ENCODE results near the gene RASD2. TPM values are rescaled to one million over a fixed set of nuclear protein-coding genes. Genes with fewer than 3 reads are reported as not detected.

Gene RASD2
- total RNA-seq, 1 donor from 2014 or later: 3.6 TPM

DNA sequence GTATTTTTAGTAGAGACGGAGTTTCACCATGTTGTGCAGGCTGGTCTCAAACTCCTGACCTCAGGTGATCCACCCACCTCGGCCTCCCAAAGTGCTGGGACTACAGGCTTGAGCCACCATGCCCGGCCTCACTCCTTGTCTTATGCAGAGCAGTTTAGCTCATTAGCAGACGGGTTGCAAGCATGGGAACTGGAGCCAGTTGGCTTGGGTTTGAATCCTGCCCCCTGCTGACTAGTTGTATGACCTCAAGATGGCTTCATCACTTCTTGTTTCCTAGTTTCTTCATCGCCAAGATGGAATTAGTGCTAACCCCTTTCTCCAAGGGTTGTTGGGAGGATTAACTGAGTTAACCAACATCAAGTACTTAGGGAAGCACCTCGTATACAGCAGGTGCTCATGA lies 23.4 kb upstream of the RASD2 start:
- intact Hi-C loops (cut with DNase I): no loop called here
- H3K4me3 ChIP-seq: no peak overlapping the region

DNA sequence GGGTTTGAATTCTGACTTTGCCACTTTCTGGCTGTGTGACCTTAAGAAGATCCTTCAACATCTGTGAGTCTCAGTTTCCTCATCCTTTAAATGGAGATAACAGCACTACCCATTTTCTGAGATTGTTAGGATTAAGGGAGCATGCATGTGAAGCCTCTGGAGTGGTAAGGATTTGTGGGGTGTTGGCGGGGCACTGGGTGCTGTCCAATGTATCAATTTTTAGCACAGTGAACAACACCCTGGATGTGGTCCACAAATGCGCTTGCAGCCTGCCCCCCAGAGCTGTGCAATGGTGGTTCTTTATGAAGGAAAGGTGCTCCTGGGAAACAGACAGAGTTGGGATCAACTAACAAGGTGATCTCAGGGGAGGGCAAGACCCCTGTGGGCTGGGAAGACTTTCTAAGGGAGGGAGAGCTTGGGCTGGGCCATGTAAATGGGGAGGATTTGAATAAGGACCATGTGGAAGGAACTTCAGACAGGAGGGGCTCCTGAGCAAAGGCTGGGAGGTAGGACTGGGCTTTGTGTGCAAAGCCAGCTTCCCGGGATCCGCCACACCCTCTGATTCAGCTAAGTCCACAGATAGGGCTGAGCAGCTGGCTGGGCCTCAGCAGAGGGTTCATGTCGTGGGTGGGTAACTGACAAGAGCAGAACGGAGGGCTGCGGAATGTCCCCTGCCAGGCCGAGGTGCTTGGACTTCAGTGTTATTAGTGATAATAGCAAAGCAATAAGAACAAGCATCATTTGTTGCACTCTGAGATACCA lies 22.7 kb upstream of the RASD2 start:
- H3K4me3 ChIP-seq: no peak overlapping the region
- H3K27ac ChIP-seq: no peak overlapping the region
- ATAC-seq (peak in 1 of 2 donors; percentile 17), DNase-seq (no peak)
- no peaks in the 10 kb centered on the region for H3K36me3 ChIP-seq
- H3K4me1 ChIP-seq: no peaks in the 10 kb centered on the region
- H3K27me3 ChIP-seq (ENCODE audit: low read depth): peaks cover 12% of the 10 kb centered on the region
- no peaks in the 10 kb centered on the region for H3K9me3 ChIP-seq
- intact Hi-C loops (cut with DNase I): no loop called here
- TF ChIP-seq, protein P1, sequence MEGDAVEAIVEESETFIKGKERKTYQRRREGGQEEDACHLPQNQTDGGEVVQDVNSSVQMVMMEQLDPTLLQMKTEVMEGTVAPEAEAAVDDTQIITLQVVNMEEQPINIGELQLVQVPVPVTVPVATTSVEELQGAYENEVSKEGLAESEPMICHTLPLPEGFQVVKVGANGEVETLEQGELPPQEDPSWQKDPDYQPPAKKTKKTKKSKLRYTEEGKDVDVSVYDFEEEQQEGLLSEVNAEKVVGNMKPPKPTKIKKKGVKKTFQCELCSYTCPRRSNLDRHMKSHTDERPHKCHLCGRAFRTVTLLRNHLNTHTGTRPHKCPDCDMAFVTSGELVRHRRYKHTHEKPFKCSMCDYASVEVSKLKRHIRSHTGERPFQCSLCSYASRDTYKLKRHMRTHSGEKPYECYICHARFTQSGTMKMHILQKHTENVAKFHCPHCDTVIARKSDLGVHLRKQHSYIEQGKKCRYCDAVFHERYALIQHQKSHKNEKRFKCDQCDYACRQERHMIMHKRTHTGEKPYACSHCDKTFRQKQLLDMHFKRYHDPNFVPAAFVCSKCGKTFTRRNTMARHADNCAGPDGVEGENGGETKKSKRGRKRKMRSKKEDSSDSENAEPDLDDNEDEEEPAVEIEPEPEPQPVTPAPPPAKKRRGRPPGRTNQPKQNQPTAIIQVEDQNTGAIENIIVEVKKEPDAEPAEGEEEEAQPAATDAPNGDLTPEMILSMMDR (IDR thresholded peaks at IDR 0.05): no peak

More for the DNA sequence above, 23.4 kb upstream of the RASD2 start:
- Histone ChIP-seq H3K27me3 (ENCODE audit: low read depth) (peaks cover 12% of the 10 kb centered on the region), H3K4me1 (no peaks in the 10 kb centered on the region), H3K36me3 (no peaks in the 10 kb centered on the region), H3K27ac (no peak overlapping the region), H3K9me3 (no peaks in the 10 kb centered on the region)
- ATAC-seq (no peak), DNase-seq (no peak)
- TF ChIP-seq, protein P1 (IDR thresholded peaks at IDR 0.05): no peak

DNA sequence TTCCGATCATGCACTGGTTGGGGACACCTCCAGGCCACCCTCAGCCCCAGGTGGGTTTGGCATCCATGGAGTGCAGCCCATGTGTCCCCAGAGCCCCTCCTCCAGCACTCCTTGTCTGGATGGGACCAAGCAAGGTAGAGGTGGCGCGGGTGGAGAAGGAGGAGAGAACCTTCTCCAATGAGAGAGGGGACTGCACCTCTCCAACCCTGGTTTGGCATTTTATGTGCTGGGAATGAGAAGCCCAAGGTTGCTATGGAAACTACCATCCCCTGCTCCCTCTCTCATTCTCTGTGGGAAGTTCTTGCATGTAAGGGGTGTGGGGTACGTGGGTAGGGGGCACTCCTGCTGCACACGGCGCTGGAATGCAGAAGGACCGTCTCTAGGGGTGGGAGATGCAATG lies 21.8 kb upstream of the RASD2 start:
- no peak for ATAC-seq
- intact Hi-C loops (cut with DNase I): no loop called here

DNA sequence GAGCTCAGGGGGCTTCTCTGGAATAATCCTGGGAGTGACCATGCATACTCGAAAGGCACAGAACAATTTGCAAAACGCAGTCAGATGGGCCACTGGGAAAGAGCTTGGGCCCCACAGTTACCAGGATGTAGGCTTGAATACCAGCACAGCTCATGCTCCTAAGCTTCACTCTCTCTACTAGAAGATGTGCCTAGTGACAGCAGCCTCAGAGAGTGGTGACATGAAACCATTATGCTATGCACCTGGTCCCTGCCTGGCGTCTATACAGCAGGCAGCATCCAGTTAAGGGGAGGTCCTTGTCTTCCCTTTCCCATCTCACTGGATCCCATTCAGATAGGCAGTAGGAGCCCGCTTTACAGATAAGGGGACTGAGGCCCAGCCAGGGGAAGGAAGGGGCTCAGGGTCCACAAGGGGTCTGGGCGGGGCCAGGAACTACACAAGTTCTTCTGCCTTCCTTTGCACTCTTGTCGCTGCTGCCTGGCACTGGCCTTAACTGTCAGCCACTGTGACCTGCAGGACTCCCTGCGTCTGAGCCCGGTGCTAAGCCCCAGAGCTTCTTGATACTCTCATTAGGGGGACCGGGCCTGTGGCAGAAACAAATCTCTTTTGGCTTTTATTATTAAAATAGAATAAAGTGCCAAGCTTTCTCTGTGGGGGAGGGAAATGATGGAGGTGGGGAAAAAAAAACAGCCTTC lies 21.2 kb upstream of the RASD2 start:
- H3K4me1 ChIP-seq: no peaks in the 10 kb centered on the region
- no peak overlapping the region for H3K4me3 ChIP-seq
- H3K9me3 ChIP-seq: no peaks in the 10 kb centered on the region
- no peaks in the 10 kb centered on the region for H3K36me3 ChIP-seq
- intact Hi-C loops (cut with DNase I): no loop called here
- peaks cover 12% of the 10 kb centered on the region for H3K27me3 ChIP-seq (ENCODE audit: low read depth)
- no peak overlapping the region for H3K27ac ChIP-seq
- TF ChIP-seq, protein P1 (IDR thresholded peaks at IDR 0.05): no peak
- ATAC-seq: no peak
- no peak for DNase-seq

More for the DNA sequence above, 21.8 kb upstream of the RASD2 start:
- H3K27me3 ChIP-seq (ENCODE audit: low read depth): peaks cover 12% of the 10 kb centered on the region
- H3K27ac ChIP-seq: no peak overlapping the region
- no peak for DNase-seq
- H3K4me1 ChIP-seq: no peaks in the 10 kb centered on the region
- TF ChIP-seq, protein P1 (IDR thresholded peaks at IDR 0.05): no peak
- H3K4me3 ChIP-seq: no peak overlapping the region
- no peaks in the 10 kb centered on the region for H3K9me3 ChIP-seq
- H3K36me3 ChIP-seq: no peaks in the 10 kb centered on the region

DNA sequence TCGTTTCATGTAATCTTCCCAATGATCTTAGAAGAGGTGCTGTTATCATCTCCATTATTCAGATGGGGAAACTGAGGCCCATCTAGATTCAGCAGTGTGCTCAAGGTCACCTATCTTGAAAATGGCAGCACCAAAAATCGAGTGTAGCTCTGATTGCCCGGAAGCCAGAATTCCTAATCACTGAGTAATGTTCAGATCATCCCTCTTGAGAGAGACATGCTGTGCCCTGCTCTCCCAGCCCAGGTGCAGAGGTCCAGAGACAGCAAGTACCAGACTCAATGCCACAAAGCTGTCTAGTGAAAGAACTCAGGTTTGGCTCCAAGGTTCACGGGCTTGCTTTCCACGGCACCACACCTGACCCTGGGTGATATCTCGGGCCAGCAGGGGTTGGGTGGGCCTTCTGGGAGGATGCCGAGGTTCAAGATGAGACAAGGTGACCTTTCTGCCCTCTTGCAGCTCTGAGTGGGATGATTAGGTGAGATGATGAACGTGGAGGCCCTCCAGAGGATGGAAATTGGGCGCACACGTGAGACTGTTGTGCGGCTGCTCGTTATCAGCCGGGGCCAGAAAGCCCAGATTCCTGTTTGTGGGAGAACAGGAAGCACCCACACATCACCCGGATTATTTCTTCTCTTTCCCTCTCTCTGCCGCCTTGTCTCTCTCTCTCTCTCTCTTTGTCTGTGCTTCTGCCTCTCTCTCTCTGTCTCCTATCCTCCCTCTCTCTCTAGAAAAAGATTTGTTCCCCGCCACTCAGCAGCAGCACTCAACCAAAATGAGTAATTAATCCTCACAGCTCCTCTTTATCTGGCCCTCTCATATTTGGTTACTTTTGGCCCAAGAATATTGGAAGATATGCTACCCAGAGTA lies 19.0 kb upstream of the RASD2 start:
- peaks cover 12% of the 10 kb centered on the region for H3K27me3 ChIP-seq (ENCODE audit: low read depth)
- H3K4me3 ChIP-seq: no peak overlapping the region
- DNase-seq: no peak
- no peak for ATAC-seq
- H3K27ac ChIP-seq: no peak overlapping the region
- H3K9me3 ChIP-seq: no peaks in the 10 kb centered on the region
- H3K36me3 ChIP-seq: no peaks in the 10 kb centered on the region
- intact Hi-C loops (cut with DNase I): no loop called here
- H3K4me1 ChIP-seq: peaks cover 2% of the 10 kb centered on the region
- TF ChIP-seq, protein P1 (IDR thresholded peaks at IDR 0.05): no peak
